SK-N-MC (cell line): ENCODE data around the gene FAM118A.

Experiments used
- EZH2 ChIP-seq: fragments of 200-600 bp; sonication (generic); IDR thresholded peaks from one replicate; pipeline ENCODE4 v1.6.1; 2017; ENCODE audit warnings: antibody characterized with exemption
- POLR2AphosphoS5 ChIP-seq: IDR thresholded peaks from 2 replicates; pipeline ENCODE4 v1.6.1; 2012; ENCODE audit warnings: mild to moderate bottlenecking, low read depth, low read length, borderline replicate concordance

DNA sequence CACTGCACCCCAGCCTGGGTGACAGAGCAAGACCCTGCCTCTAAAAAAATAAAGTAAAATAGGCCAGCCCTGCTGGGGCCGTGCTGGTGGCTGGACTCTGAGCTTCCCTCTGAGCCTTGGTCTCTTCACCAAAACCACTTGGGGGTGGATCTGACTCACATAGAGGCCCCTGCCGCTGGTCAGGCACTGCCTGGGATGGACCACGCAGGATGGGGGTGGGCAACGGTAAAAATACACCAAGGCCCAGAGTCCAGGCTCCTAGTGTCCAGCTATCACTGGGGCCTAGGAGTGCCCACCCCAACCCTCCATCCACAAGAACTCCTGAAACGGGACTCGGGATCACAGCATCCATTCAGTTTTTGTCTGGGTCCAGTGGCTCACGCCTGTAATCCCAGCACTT lies 37.2 kb upstream of the FAM118A start:
- no peak for TF ChIP-seq POLR2AphosphoS5
- no peak for TF ChIP-seq EZH2
